GM12872 (cell line): ENCODE results near the gene RBM42.

Experiments
- CTCF ChIP-seq: IDR thresholded peaks from 3 replicates; pipeline ENCODE4 v1.5.1; 2011; ENCODE audit warnings: low read depth, mild to moderate bottlenecking, low read length, moderate library complexity; ENCODE audit not compliant: insufficient read depth

The RBM42 gene

GRCh38 chr19:35671818-35672217 lies 43.0 kb downstream of the RBM42 start:
- no peak for TF ChIP-seq CTCF

GRCh38 chr19:35673121-35673804 lies 44.4 kb downstream of the RBM42 start:
- TF ChIP-seq CTCF, result no peak

DNA sequence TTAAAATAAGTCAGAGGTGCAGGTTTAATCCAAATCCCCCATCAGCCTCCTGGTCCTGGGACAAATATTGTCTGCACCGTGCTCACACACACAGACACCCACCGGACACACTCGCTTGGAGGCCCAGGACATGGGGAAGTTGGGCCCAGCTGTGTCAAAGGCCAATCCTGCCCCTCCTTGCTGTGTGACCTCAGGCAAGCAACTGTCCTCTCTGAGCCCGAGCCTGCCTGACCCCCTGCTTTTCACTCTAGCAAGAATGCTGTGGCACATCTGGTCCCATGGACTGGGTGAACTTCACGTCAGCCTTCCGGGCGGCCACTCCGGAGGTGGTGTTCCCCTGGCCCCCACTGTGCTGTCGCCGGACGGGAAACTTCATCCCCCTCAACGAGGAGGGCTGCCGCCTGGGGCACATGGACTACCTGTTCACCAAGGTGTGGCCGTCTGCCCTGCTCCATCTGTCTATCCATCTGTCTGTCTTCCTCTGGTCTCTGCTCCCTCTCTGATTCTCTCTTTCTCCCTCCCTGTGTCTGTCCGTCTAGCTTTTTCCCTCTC lies 46.8 kb downstream of the RBM42 start:
- no peak for TF ChIP-seq CTCF
